WTC11 (cell line): ENCODE data around the gene SH3PXD2A. TPM values are rescaled to one million over a fixed set of nuclear protein-coding genes. Genes with fewer than 3 reads are reported as not detected.

Source experiments
- ATAC-seq: fragments of 200-7000 bp; cut with Tn5 transposase; 2 replicates; pipeline ENCODE4 v1.10.0; 2021; ENCODE audit warnings: mild to moderate bottlenecking, moderate library complexity
- CTCF ChIA-PET: fragments of 300-600 bp; sonication (Branson Sonifier 250); formaldehyde crosslinking; loops from one replicate; lab custom pipeline; 2021; ENCODE audit warnings: antibody characterized with exemption; lab: Charles Lee
- POLR2A ChIA-PET: fragments of 350-600 bp; sonication (Branson Sonifier 250); formaldehyde crosslinking; loops from one replicate; lab custom pipeline; 2021; ENCODE audit warnings: antibody characterized with exemption; lab: Charles Lee
- DNase-seq: peaks from one replicate; pipeline ENCODE4 v3.0.0; 2021; ENCODE audit warnings: low spot score
- H3K27ac Mint-ChIP-seq: 2 replicates; pipeline ENCODE4 v1.8.0; 2021; ENCODE audit warnings: mixed read lengths
- H3K27me3 Mint-ChIP-seq: 2 replicates; pipeline ENCODE4 v1.8.0; 2021; ENCODE audit warnings: low read depth, mild to moderate bottlenecking, moderate library complexity, mixed read lengths
- H3K36me3 Mint-ChIP-seq: 2 replicates; pipeline ENCODE4 v1.8.0; 2021; ENCODE audit warnings: mixed read lengths
- H3K4me1 Mint-ChIP-seq: 2 replicates; pipeline ENCODE4 v1.8.0; 2022; ENCODE audit warnings: mixed read lengths
- H3K4me3 Mint-ChIP-seq: 2 replicates; pipeline ENCODE4 v1.8.0; 2021; ENCODE audit warnings: mild to moderate bottlenecking, moderate library complexity, mixed read lengths
- H3K9me3 Mint-ChIP-seq: 2 replicates; pipeline ENCODE4 v1.8.0; 2021; ENCODE audit warnings: mixed read lengths
- CBFB ChIP-seq: sonication (generic); formaldehyde crosslinking; IDR thresholded peaks from 2 replicates; pipeline ENCODE4 v1.8.1; 2022; ENCODE audit warnings: mild to moderate bottlenecking, low read depth, missing genetic modification reagents
- CREM ChIP-seq: sonication (generic); formaldehyde crosslinking; IDR thresholded peaks from 2 replicates; pipeline ENCODE4 v1.8.1; 2022; ENCODE audit warnings: mild to moderate bottlenecking, missing genetic modification reagents, moderate library complexity
- ESRRA ChIP-seq: sonication (generic); formaldehyde crosslinking; IDR thresholded peaks from 2 replicates; pipeline ENCODE4 v1.8.1; 2022; ENCODE audit warnings: mild to moderate bottlenecking, missing genetic modification reagents, borderline replicate concordance
- ETV6 ChIP-seq: sonication (generic); formaldehyde crosslinking; IDR thresholded peaks from 2 replicates; pipeline ENCODE4 v1.8.1; 2022; ENCODE audit warnings: mild to moderate bottlenecking, missing genetic modification reagents
- FOXJ3 ChIP-seq: sonication (generic); formaldehyde crosslinking; IDR thresholded peaks from 2 replicates; pipeline ENCODE4 v1.9.0; 2021; ENCODE audit warnings: missing genetic modification reagents, mild to moderate bottlenecking, borderline replicate concordance
- FOXP1 ChIP-seq: sonication (generic); formaldehyde crosslinking; IDR thresholded peaks from 2 replicates; pipeline ENCODE4 v1.8.0; 2022; ENCODE audit warnings: missing genetic modification reagents, mild to moderate bottlenecking, moderate library complexity, borderline replicate concordance
- MXD4 ChIP-seq: fragments of 250-450 bp; sonication (Bioruptor Pico); IDR thresholded peaks from 2 replicates; pipeline ENCODE4 v1.8.0; 2021; ENCODE audit warnings: mild to moderate bottlenecking, moderate library complexity, borderline replicate concordance
- TP53 ChIP-seq: sonication (generic); formaldehyde crosslinking; IDR thresholded peaks from 2 replicates; pipeline ENCODE4 v1.8.1; 2023; ENCODE audit warnings: mild to moderate bottlenecking, missing genetic modification reagents
- ZBTB21 ChIP-seq: sonication (generic); formaldehyde crosslinking; IDR thresholded peaks from 2 replicates; pipeline ENCODE4 v1.8.1; 2023; ENCODE audit warnings: mild to moderate bottlenecking, missing genetic modification reagents, borderline replicate concordance
- ZNF416 ChIP-seq: fragments of 250-450 bp; sonication (Bioruptor Pico); IDR thresholded peaks from 2 replicates; pipeline ENCODE4 v1.9.0; 2021; ENCODE audit warnings: mild to moderate bottlenecking, inconsistent platforms
- total RNA-seq: library from RNA; stranded (reverse); gene quantifications from 3 replicates; pipeline ENCODE4 v1.2.3, GENCODE V29; 2021
- TF ChIP-seq, protein P1 (sequence below): sonication (generic); formaldehyde crosslinking; IDR thresholded peaks from 2 replicates; pipeline ENCODE4 v1.8.1; 2023; ENCODE audit warnings: mild to moderate bottlenecking, missing genetic modification reagents
- TF ChIP-seq, protein P2 (sequence below): fragments of 250-450 bp; sonication (Bioruptor Pico); IDR thresholded peaks from 2 replicates; pipeline ENCODE4 v1.9.0; 2021; ENCODE audit warnings: moderate library complexity, mild to moderate bottlenecking, inconsistent platforms, borderline replicate concordance
- TF ChIP-seq, protein P3 (sequence below): fragments of 250-450 bp; sonication (Bioruptor Pico); IDR thresholded peaks from 2 replicates; pipeline ENCODE4 v1.8.0; 2021; ENCODE audit warnings: mild to moderate bottlenecking
- TF ChIP-seq, protein P4 (sequence below): sonication (generic); formaldehyde crosslinking; conservative IDR thresholded peaks from 2 replicates; pipeline ENCODE4 v1.8.1; 2023; ENCODE audit warnings: mild to moderate bottlenecking, low read depth, missing genetic modification reagents, moderate library complexity
- TF ChIP-seq, protein P5 (sequence below): sonication (generic); formaldehyde crosslinking; IDR thresholded peaks from 2 replicates; pipeline ENCODE4 v1.8.0; 2022; ENCODE audit warnings: missing genetic modification reagents
- TF ChIP-seq, protein P6 (sequence below): sonication (generic); formaldehyde crosslinking; IDR thresholded peaks from 2 replicates; pipeline ENCODE4 v1.8.1; 2023; ENCODE audit warnings: mild to moderate bottlenecking, missing genetic modification reagents, moderate library complexity
- TF ChIP-seq, protein P7 (sequence below): sonication (generic); formaldehyde crosslinking; IDR thresholded peaks from 2 replicates; pipeline ENCODE4 v1.8.1; 2022; ENCODE audit warnings: low read depth, missing genetic modification reagents, borderline replicate concordance
- TF ChIP-seq, protein P8 (sequence below): sonication (generic); formaldehyde crosslinking; IDR thresholded peaks from 2 replicates; pipeline ENCODE4 v1.8.0; 2022; ENCODE audit warnings: mild to moderate bottlenecking, missing genetic modification reagents
- TF ChIP-seq, protein P9 (sequence below): fragments of 250-450 bp; sonication (Bioruptor Pico); conservative IDR thresholded peaks from 2 replicates; pipeline ENCODE4 v1.9.0; 2021; ENCODE audit warnings: mild to moderate bottlenecking

The SH3PXD2A gene
- total RNA-seq, 1 experiment from 2014 or later: 15.7 TPM

DNA sequence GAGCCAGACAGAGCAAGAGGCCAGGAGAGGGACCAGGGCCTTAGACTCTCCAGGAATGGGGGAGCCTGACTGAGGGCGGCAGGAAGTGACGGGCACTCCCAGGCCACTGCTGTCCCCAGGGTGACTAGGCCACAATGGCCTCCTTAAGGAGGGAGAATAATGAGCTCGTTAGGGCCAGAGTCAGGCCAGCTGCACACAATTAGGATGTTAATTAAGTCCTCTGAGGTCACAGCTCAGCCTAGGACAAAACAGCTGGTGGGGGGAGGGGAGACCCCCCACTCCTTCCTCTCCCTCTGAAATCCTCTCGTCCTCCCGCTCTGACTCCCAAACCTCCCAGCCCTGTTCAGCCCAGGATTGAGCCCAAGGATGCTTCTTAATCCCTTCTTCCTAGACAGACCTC lies 218.9 kb downstream of the SH3PXD2A start:
- H3K4me1 Mint-ChIP-seq: peaks cover 51% of the 10 kb centered on the region
- TF ChIP-seq ZBTB21 (CRISPR knock-in tag) (peak; percentile 88; the same call in 1 of the 2 replicates), FOXJ3 (no peak), ETV6 (peak; percentile 40; the same call in 1 of the 2 replicates), CBFB (no peak), TP53 (no peak), CREM (CRISPR knock-in tag) (peak; percentile 81; the same call in 1 of the 2 replicates), ZNF416 (CRISPR knock-in tag) (no peak), MXD4 (CRISPR knock-in tag) (no peak), ESRRA (CRISPR knock-in tag) (no peak), FOXP1 (CRISPR knock-in tag) (0 out of 2 replicates have a peak, but pooled peaks have one; percentile 45)
- TF ChIP-seq, protein P1, sequence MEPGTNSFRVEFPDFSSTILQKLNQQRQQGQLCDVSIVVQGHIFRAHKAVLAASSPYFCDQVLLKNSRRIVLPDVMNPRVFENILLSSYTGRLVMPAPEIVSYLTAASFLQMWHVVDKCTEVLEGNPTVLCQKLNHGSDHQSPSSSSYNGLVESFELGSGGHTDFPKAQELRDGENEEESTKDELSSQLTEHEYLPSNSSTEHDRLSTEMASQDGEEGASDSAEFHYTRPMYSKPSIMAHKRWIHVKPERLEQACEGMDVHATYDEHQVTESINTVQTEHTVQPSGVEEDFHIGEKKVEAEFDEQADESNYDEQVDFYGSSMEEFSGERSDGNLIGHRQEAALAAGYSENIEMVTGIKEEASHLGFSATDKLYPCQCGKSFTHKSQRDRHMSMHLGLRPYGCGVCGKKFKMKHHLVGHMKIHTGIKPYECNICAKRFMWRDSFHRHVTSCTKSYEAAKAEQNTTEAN (CRISPR knock-in tag): no peak
- TF ChIP-seq, protein P2, sequence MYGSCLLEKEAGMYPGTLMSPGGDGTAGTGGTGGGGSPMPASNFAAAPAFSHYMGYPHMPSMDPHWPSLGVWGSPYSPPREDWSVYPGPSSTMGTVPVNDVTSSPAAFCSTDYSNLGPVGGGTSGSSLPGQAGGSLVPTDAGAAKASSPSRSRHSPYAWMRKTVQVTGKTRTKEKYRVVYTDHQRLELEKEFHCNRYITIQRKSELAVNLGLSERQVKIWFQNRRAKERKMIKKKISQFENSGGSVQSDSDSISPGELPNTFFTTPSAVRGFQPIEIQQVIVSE: no peak
- TF ChIP-seq, protein P3, sequence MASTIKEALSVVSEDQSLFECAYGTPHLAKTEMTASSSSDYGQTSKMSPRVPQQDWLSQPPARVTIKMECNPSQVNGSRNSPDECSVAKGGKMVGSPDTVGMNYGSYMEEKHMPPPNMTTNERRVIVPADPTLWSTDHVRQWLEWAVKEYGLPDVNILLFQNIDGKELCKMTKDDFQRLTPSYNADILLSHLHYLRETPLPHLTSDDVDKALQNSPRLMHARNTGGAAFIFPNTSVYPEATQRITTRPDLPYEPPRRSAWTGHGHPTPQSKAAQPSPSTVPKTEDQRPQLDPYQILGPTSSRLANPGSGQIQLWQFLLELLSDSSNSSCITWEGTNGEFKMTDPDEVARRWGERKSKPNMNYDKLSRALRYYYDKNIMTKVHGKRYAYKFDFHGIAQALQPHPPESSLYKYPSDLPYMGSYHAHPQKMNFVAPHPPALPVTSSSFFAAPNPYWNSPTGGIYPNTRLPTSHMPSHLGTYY (CRISPR knock-in tag): no peak
- TF ChIP-seq, protein P4, sequence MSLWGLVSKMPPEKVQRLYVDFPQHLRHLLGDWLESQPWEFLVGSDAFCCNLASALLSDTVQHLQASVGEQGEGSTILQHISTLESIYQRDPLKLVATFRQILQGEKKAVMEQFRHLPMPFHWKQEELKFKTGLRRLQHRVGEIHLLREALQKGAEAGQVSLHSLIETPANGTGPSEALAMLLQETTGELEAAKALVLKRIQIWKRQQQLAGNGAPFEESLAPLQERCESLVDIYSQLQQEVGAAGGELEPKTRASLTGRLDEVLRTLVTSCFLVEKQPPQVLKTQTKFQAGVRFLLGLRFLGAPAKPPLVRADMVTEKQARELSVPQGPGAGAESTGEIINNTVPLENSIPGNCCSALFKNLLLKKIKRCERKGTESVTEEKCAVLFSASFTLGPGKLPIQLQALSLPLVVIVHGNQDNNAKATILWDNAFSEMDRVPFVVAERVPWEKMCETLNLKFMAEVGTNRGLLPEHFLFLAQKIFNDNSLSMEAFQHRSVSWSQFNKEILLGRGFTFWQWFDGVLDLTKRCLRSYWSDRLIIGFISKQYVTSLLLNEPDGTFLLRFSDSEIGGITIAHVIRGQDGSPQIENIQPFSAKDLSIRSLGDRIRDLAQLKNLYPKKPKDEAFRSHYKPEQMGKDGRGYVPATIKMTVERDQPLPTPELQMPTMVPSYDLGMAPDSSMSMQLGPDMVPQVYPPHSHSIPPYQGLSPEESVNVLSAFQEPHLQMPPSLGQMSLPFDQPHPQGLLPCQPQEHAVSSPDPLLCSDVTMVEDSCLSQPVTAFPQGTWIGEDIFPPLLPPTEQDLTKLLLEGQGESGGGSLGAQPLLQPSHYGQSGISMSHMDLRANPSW (CRISPR knock-in tag): no peak
- TF ChIP-seq, protein P5, sequence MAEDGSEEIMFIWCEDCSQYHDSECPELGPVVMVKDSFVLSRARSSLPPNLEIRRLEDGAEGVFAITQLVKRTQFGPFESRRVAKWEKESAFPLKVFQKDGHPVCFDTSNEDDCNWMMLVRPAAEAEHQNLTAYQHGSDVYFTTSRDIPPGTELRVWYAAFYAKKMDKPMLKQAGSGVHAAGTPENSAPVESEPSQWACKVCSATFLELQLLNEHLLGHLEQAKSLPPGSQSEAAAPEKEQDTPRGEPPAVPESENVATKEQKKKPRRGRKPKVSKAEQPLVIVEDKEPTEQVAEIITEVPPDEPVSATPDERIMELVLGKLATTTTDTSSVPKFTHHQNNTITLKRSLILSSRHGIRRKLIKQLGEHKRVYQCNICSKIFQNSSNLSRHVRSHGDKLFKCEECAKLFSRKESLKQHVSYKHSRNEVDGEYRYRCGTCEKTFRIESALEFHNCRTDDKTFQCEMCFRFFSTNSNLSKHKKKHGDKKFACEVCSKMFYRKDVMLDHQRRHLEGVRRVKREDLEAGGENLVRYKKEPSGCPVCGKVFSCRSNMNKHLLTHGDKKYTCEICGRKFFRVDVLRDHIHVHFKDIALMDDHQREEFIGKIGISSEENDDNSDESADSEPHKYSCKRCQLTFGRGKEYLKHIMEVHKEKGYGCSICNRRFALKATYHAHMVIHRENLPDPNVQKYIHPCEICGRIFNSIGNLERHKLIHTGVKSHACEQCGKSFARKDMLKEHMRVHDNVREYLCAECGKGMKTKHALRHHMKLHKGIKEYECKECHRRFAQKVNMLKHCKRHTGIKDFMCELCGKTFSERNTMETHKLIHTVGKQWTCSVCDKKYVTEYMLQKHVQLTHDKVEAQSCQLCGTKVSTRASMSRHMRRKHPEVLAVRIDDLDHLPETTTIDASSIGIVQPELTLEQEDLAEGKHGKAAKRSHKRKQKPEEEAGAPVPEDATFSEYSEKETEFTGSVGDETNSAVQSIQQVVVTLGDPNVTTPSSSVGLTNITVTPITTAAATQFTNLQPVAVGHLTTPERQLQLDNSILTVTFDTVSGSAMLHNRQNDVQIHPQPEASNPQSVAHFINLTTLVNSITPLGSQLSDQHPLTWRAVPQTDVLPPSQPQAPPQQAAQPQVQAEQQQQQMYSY (CRISPR knock-in tag): no peak
- TF ChIP-seq, protein P6, sequence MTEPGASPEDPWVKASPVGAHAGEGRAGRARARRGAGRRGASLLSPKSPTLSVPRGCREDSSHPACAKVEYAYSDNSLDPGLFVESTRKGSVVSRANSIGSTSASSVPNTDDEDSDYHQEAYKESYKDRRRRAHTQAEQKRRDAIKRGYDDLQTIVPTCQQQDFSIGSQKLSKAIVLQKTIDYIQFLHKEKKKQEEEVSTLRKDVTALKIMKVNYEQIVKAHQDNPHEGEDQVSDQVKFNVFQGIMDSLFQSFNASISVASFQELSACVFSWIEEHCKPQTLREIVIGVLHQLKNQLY (CRISPR knock-in tag): no peak
- TF ChIP-seq, protein P7, sequence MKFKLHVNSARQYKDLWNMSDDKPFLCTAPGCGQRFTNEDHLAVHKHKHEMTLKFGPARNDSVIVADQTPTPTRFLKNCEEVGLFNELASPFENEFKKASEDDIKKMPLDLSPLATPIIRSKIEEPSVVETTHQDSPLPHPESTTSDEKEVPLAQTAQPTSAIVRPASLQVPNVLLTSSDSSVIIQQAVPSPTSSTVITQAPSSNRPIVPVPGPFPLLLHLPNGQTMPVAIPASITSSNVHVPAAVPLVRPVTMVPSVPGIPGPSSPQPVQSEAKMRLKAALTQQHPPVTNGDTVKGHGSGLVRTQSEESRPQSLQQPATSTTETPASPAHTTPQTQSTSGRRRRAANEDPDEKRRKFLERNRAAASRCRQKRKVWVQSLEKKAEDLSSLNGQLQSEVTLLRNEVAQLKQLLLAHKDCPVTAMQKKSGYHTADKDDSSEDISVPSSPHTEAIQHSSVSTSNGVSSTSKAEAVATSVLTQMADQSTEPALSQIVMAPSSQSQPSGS (CRISPR knock-in tag): no peak
- TF ChIP-seq, protein P8, sequence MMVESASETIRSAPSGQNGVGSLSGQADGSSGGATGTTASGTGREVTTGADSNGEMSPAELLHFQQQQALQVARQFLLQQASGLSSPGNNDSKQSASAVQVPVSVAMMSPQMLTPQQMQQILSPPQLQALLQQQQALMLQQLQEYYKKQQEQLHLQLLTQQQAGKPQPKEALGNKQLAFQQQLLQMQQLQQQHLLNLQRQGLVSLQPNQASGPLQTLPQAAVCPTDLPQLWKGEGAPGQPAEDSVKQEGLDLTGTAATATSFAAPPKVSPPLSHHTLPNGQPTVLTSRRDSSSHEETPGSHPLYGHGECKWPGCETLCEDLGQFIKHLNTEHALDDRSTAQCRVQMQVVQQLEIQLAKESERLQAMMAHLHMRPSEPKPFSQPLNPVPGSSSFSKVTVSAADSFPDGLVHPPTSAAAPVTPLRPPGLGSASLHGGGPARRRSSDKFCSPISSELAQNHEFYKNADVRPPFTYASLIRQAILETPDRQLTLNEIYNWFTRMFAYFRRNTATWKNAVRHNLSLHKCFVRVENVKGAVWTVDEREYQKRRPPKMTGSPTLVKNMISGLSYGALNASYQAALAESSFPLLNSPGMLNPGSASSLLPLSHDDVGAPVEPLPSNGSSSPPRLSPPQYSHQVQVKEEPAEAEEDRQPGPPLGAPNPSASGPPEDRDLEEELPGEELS (CRISPR knock-in tag): 0 out of 2 replicates have a peak, but pooled peaks have one; percentile 24
- TF ChIP-seq, protein P9, sequence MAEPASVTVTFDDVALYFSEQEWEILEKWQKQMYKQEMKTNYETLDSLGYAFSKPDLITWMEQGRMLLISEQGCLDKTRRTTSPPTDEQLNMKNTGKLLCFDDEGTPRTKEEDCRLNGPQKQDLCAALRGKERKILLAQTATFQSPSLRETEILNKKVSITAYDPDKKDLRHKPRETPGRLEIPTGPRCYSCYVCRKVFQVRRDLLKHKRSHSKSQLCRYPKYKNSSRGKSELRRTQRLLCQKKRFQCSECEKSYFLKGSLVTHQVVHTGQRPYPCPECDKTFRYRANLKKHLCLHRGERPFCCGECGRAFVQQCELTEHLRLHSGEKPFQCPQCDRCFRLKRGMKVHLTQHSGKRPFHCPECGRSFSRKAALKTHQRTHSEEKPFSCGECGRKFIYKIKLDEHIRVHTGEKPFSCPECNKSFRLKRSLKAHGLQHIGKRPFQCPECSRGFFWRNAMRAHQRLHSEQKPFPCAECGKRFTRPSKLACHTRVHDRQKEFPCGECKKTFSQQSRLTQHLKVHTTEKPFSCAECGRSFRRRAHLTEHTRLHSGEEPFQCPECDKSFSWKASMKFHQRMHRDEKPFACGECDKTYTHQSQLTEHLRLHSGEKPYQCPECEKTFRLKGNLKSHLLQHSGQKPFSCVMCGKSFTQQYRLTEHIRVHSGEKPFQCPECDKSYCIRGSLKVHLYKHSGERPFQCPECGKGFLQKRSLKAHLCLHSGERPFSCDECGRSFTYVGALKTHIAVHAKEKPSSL (CRISPR knock-in tag): no peak

More for the DNA sequence above, 218.9 kb downstream of the SH3PXD2A start:
- DNase-seq (peak; percentile 62), ATAC-seq (peak; percentile 63)
- H3K27ac Mint-ChIP-seq: peak overlapping the region; percentile 97
- no peaks in the 10 kb centered on the region for H3K27me3 Mint-ChIP-seq
- ChIA-PET CTCF (interaction anchor here (1.3 to 3.0 kb wide), 11 partner anchors 12 to 77 kb away, joined by 4 to 27 read pairs (median 8); no protein-coding TSS in a partner anchor), POLR2A (interaction anchor here (0.7 to 2.4 kb wide), 4 partner anchors 12 to 212 kb away, joined by 3 to 12 read pairs (median 4); no protein-coding TSS in a partner anchor)
- no peaks in the 10 kb centered on the region for H3K36me3 Mint-ChIP-seq
- peak overlapping the region; percentile 24; the same call in 1 of the 2 replicates for H3K4me3 Mint-ChIP-seq
- no peaks in the 10 kb centered on the region for H3K9me3 Mint-ChIP-seq
